ENCODE measurements around the gene DLG2.

GRCh38 chr11:83836065-83836464 lies 1791.1 kb downstream of the DLG2 start:
- TF ChIP-seq CTCF (IDR thresholded peaks at IDR 0.05; ENCODE audit: low read depth, low read length): no peak
- no peak for TF ChIP-seq EZH2phosphoT487 (IDR thresholded peaks at IDR 0.05; ENCODE audit: low read depth)
